IPS-NIHi7 (cell line): ENCODE results near the gene CWH43.
"Not testable (repeated sequence)": the region's sequence is repeated elsewhere in the genome, so short reads cannot be mapped to it uniquely, and the experiment has no call there.

ENCODE experiments used
- DNase-seq: peaks from one replicate; pipeline ENCODE4 v3.0.0; 2012; ENCODE audit warnings: mixed read lengths; ENCODE audit errors: extremely low spot score

The CWH43 gene

GRCh38 chr4:48985976-48986653 is at the start of gene CWH43:
Gene CWH43, plus strand, starts transcription at chr4:48986275. Its CDS starts 155 bp downstream, at chr4:48986430.
- peak; percentile 46 for DNase-seq

DNA sequence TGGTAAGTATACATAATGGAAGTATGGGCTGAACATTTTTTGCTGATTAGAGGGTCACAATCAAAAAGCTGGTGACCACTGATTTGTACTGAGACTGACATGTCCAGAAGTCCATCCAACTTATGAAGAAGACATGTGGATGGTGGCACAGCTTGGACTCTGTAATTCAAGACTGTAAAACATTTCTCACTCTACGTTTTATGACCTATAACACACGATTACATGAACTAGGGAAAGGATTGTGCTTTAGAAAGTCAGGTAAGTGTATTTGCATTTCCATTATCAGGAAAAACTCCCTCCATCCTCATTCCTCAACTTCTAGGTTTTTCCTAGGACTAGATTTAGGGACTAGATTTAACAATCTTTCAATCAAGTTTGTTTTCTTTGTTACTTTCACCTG is 49.0 kb upstream of the CWH43 start:
- no peak for DNase-seq

DNA sequence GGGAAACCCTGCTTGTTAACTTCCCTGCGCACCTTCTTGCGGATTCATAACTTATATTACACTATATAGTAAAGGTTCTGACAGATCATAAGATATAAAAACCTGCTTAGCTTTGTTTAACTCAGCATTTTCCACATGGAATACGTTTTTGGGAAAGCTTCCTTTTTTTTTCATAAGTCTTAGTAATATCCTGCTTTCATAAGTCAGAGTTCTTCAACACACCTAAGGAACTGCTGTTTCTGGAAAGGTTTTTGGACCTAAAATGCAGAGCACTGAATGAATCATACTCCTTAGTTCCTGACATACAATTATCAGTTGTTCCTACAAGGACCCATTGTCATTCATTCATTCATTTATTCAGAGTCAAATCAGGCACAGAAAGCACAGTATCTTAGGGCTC is 47.2 kb upstream of the CWH43 start:
- DNase-seq, result no peak

GRCh38 chr4:48939785-48940184 is 46.3 kb upstream of the CWH43 start:
- no peak for DNase-seq

GRCh38 chr4:48943387-48943786 is 42.7 kb upstream of the CWH43 start:
- DNase-seq, result peak; percentile 70

DNA sequence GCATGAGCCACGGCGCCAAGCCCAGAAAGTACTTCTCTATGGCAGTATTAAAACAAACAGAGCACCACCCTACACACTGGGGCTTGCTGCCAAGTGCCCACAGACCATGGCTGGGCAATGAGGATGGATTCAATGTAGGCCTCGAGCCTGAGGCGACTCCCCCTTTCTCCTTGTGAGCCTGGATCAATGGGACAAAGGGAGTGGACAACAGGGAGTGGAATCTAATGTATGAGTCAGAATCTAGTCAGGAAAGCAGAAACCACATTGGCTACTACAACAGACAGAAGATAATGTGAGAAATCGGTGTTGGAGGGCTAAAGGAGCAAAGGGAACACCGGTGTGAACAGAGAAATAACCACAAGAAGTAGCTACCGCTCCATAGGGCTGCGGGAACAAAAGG is 41.8 kb upstream of the CWH43 start:
- DNase-seq, result peak; percentile 21

DNA sequence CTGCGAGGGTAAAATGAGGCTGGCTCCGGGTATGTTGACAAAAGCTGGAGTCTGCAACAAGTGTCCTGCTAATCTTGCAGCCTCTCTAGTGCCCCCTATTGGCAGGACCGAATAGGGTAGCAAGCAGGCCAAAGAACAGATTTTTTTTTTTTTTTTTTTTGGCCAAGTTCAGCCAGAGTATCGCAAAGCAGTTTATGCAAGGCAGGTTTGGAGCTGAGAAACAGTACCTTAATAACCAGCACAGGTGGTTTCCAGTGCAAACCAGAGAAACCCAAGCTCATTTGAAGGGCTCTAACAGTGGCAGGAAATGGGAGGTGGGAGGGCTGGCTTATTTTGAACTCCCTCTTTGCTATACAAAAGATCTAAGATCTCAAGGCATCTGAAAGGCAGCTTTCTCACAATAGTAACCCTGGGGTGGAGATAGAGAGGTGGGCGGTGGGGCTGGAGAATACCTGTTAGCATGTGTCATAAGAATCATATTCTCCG is 41.3 kb upstream of the CWH43 start:
- DNase-seq, result peak; percentile 48

GRCh38 chr4:48945981-48946380 is 40.1 kb upstream of the CWH43 start:
- DNase-seq, result no peak

DNA sequence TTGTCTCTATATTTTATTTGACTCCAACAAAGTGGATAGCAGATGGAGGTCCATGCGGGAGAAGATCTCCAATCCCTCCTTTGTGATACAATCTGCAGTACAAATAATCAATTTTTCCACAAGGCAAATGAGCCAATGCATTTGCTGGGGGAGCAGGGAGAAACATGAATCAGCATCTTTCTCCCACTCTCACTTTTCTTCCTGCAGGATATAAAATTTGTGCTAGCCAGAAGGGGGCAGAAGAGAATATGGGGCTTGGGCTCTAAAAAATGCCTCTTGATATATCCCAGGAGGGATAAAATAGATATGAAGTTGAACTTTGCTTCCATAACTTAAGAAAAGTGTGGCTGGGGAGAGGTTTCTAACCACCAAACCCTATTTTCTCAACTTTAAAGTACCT is 38.3 kb upstream of the CWH43 start:
- DNase-seq, result no peak

GRCh38 chr4:48949086-48949485 is 37.0 kb upstream of the CWH43 start:
- no peak for DNase-seq

GRCh38 chr4:48949518-48950219 is 36.4 kb upstream of the CWH43 start:
- DNase-seq, result no peak

DNA sequence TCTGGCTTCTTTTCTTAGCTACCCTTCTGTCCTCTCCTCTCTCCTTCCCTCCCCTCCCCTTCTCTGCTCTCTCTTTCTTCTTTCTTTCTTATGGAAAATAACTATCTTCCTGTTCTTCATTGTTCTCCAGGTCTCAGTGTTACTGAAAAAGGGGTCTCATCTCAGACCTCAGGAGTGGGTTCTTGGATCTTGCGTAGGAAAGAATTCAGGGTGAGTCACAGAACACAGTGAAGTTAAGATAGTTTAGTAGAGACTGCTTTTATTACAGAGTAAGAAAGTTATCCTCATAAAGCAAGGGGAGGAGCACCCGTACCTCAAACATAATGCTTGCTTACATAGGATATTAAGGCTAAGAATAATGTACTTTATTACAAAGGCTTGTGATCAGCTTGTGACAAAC is 31.8 kb upstream of the CWH43 start:
- DNase-seq, result peak; percentile 14

DNA sequence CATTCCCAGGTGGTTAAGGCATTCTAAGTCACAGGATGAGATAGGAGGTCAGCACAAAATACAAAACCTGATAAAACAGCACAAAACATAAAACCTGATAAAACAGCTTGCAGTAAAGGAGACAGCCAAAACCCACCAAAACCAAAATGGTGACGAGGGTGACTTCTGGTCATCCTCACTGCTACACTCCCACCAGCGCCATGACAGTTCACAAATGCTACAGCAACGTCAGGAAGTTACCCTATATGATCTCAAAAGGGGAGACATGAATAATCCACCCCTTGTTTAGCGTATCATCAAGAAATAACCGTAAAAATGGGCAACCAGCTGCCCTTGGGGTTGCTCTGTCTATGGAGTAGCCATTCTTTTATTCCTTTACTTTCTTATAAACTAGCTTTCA is 28.7 kb upstream of the CWH43 start:
- not testable (repeated sequence) for DNase-seq

DNA sequence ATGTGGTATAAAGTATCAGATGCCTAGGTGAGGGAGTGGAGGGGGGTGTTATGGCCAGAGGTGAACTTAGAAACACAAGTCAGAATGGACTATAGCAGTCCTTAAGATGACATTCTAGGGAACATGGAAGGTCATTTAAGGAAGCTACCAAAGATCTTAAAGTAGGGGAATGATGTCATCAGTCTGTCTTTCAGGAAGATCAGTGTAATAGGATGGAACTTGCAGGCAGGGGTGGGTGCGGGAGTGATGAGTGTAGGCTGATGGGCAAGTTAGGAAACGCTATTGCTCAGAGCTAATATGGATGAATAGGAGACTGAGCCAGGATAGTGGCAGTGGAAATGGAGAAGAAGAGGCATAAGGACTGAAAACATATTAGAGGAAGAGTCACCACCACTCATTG is 27.5 kb upstream of the CWH43 start:
- no peak for DNase-seq

DNA sequence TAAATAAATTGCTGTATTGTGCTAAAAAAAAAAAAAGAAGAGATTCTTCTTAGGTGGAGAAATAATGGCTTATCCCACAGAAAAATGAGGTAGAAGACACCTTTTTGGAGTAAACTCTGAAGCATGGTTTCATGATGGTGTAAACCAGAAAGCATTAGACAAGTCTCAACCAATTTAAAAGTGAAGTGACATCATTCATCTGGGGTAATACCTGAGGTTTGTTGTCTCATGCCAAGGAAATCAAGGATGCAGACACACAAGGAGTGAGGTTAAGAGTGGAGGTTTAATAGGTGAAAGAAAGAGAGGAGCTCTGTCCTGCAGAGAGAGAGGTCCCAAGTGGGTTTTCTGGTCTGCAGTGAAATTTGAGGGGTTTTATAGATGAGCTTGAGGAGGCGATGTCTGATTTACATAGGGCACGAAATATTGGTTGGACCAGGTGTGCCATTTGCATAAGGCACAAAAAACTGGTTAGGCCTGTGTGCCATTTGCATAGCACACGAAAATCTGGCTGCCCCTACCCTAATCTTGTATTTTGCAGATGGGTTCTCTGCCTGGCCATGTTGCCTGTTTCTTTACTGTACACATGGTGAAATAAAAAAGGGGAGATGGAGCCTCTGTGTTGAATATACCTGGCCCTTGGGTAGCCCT is 25.0 kb upstream of the CWH43 start:
- DNase-seq, result no peak

DNA sequence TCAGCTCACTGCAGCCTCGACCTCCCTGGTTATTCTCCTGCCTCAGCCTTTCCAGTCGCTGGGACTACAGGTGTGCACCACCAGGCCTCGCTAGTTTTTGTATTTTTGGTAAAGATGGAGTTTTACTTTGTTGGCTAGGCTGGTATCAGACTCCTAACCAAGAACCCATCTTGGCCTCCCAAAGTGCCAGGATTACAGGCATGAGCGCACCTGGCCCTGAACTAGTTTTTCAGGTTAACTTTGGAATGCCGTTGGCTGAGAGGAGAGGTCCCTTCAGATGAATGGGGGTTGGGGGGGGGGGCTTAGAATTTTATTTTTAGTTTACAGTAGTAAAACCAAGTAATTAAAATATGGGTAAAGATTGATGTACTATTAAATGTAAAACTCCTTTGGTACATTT is 23.4 kb upstream of the CWH43 start:
- no peak for DNase-seq

DNA sequence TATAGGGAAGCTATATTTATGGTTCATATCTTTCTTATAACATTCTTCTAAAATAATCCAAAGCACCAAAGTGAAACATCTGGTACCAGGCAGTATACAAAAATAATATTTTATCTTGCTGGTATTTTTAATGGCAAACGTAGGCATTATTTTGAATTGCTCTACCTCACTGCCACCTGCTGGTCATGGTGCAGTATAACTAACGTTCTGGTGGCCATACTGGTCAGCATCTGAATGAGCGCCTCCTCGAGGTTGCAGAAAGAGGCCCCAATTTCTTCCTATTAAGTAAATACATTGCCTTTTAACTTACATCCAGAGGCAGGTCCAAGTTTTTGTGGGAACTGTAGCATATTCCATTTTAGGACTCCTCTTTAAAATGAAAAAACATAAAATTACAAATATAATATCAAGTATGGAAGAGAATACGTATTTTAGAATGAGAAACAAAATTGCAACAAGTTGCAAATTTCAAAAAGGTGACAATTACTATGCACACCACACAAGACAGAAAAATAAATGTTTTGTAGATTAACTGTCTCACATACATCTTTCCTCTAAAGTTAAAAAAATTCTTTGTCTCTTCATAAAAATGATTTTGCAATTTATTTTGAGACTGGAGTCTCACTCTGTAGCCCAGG is 22.9 kb upstream of the CWH43 start:
- DNase-seq, result peak; percentile 76

GRCh38 chr4:48967101-48967500 is 19.0 kb upstream of the CWH43 start:
- no peak for DNase-seq

- no peak for DNase-seq
These were observed 18.4 kb upstream of the CWH43 start for GRCh38 chr4:48967631-48968030.

GRCh38 chr4:48968814-48969213 is 17.3 kb upstream of the CWH43 start:
- DNase-seq, result no peak

GRCh38 chr4:48970471-48970921 is 15.6 kb upstream of the CWH43 start:
- no peak for DNase-seq

DNA sequence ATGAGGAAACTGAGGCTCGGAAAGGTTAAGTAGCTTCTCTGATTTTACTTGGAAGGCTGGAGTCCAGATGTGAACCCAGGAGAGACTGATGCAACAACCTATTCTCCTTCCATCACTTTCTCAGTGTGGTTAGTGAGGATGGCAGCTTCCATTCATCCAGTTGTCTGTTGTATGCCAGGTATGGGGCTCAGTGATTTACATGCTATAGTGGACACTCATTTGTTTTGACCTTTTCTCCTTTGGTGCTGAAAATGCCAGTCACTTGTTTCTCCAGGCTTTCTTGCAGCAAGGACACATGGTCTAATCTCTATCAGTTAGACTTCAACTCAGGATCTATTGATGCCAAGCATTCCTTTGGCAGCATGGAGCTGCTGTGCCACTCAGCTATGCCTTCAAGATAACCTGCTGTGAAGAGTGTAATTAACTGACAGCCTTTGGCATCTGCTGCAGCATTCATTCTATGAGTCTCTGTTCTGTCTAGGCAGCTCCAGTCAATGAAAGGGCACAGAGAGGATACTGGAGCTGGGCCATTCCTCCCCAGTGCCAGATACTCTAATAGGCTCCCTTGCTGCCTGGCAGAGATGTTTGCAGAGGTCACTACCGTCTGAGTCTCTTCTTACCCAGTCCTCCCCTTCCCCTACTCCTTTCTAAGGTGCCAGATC is 11.0 kb upstream of the CWH43 start:
- no peak for DNase-seq
